GM12891 (cell line): ENCODE measurements around the gene VWA7.

Source experiments
- DNase-seq: peaks from one replicate; pipeline ENCODE4 v3.0.0; 2011; ENCODE audit warnings: low spot score; ENCODE audit not compliant: insufficient read length
- FAIRE-seq: peaks from 2 replicates; lab custom pipeline; 2011; peaks lifted over from hg19 to GRCh38; lab: Jason Lieb, UNC
- PAX5 ChIP-seq: IDR thresholded peaks from 2 replicates; pipeline ENCODE4 v1.6.1; 2011; ENCODE audit warnings: low read length, moderate library complexity, mild to moderate bottlenecking; ENCODE audit not compliant: insufficient read depth, severe bottlenecking
- POLR2A ChIP-seq: IDR thresholded peaks from 2 replicates; pipeline ENCODE4 v1.6.1; 2011; ENCODE audit warnings: low read depth, low read length, control low read depth
- POLR2AphosphoS5 ChIP-seq: IDR thresholded peaks from 2 replicates; pipeline ENCODE4 v1.6.1; 2011; ENCODE audit warnings: low read depth, low read length, control low read depth
- POU2F2 ChIP-seq: IDR thresholded peaks from 2 replicates; pipeline ENCODE4 v1.6.1; 2011; ENCODE audit warnings: low read depth, mild to moderate bottlenecking, control low read depth, low read length, moderate library complexity
- SPI1 ChIP-seq: IDR thresholded peaks from 2 replicates; pipeline ENCODE4 v1.6.1; 2011; ENCODE audit warnings: low read depth, low read length, control low read depth
- TAF1 ChIP-seq: IDR thresholded peaks from 2 replicates; pipeline ENCODE4 v1.6.1; 2011; ENCODE audit warnings: low read depth, low read length, control low read depth

Gene VWA7

DNA sequence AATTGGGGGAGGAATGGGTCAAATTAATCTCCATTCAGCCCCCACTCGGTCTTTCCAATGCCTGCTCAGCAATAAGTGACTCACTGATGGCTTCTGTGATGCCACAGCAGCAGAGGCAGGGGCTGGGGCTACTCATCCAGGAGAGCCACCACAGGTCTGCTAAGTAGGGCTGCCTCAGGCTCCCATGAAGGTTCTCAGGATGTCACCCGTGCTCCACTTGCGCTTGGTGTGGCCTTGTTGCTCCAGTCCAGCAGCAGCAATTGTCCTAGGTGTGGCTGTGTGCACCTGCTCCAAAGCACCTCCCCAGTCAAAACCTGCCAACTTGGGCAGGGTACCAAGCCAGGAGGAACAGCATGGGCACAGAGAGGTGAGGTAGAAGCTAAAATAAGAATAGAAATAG, 55.0 kb downstream of the VWA7 start:
- no peak for TF ChIP-seq TAF1
- no peak for TF ChIP-seq SPI1
- TF ChIP-seq PAX5: no peak
- no peak for TF ChIP-seq POLR2A
- no peak for TF ChIP-seq POLR2AphosphoS5
- no peak for TF ChIP-seq POU2F2
- no peak for DNase-seq
- FAIRE-seq: no peak

DNA sequence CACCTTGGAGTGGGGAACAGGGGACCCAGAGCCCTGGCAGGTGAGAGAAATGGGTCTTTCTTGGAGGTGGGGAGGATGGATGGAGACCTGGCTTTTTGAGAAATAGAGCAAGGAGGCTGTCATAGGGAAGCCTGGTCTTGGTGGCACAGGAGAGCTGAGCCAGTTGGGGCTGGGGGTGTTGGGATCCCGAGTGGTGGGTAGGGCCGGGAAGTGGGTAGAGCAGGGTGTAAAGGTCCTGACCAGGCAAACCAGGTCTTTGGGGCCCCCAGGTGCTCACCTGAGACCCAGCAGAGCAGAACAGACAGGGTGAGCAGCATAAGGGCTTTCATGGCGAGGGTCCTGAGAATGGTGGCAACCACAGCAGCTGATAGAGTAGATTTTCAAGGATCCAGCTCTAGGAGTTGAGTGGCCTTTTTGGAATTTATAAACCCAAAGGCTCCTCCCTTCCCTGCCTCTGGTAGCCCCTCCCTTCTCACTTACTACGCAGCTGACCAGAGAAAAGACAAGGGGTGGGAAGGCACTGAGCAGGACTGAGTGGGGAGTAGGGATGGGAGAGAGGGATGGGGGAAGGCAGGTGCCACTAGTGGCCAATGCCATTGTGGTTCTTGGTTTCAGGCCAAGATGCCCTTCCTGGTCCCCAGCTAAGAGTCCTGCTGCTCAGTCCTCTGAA, 55.6 kb downstream of the VWA7 start, which contains the start of gene LY6G6C:
Gene LY6G6C, minus strand, starts transcription at position 396 of the 670 bp plus-strand sequence. Its CDS starts 67 bp downstream, at position 329.
- TF ChIP-seq POU2F2 (no peak), SPI1 (no peak), POLR2AphosphoS5 (no peak), POLR2A (no peak), PAX5 (no peak), TAF1 (no peak)
- DNase-seq (no peak), FAIRE-seq (no peak)

DNA sequence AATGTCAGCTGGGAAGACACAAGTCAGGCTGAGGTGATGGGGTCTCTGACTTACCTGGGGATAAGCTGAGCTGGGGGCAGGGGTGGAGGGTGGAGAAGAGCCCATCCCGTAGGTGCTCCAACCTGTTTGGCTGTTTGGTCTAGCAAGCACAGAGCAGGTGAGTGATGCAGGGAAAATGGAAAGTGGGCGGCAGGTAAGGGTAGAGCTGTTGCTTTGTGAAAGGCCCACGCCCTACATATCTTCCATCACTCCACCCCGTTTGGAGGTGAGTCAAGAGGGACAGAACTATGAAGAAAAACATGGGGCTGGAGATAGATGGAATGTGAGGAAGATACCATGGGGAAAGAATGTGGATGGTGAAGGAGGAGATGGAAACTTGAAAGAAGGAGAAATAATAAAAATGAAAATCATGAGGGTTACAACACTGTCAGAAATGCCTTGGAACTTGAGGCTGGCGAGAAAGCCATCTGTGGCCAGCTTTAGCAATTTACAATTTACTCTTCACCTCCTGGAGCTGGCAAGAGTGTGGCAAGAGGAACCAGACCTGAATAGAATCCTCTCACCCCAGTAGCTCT, 56.8 kb downstream of the VWA7 start:
- TF ChIP-seq TAF1: no peak
- no peak for FAIRE-seq
- no peak for DNase-seq

DNA sequence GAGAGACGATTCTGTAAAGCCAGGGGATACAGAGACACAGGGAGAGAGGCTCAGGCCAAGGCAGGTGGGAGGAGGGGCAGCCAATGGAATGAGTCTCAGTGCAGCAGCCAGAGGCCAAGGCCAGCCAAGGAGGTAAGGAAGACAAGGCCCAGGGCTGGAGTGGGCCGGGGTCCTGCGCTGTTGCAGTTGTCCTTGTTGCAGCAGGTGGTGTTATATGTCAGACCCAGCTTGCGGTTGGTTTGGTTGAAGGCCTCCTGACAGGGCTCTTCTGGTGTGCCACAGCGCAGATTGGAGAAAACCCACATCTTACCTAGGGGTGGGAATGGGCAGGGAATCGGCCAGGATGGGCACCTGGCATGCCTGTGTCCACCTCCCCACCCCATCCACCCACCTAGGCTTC, 58.1 kb downstream of the VWA7 start:
- no peak for DNase-seq
- no peak for FAIRE-seq
- no peak for TF ChIP-seq SPI1
- TF ChIP-seq TAF1: no peak
- TF ChIP-seq POU2F2: no peak
- TF ChIP-seq POLR2AphosphoS5: no peak
- no peak for TF ChIP-seq PAX5
- no peak for TF ChIP-seq POLR2A

DNA sequence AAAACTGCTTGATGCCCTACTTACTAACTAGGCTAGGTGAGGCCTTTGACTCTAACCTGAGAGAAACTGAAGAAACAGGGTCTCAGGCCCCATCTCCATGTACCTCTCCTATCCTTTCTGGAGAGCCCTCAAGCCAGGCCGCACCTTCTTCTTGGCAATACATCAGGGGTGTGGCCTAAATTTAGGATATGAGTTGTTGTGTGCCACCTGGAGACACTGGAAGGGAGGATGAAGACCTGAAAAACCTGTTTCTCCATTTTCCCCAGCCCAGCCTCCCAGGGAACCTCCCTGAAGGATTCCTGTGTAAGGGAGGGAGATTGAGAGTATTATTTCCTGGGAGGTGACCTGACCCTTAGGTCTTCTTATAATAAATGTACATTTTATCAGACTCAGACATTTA, 58.9 kb downstream of the VWA7 start:
- no peak for DNase-seq
- TF ChIP-seq SPI1 (no peak), TAF1 (no peak), PAX5 (no peak), POLR2AphosphoS5 (no peak)
- FAIRE-seq: no peak

DNA sequence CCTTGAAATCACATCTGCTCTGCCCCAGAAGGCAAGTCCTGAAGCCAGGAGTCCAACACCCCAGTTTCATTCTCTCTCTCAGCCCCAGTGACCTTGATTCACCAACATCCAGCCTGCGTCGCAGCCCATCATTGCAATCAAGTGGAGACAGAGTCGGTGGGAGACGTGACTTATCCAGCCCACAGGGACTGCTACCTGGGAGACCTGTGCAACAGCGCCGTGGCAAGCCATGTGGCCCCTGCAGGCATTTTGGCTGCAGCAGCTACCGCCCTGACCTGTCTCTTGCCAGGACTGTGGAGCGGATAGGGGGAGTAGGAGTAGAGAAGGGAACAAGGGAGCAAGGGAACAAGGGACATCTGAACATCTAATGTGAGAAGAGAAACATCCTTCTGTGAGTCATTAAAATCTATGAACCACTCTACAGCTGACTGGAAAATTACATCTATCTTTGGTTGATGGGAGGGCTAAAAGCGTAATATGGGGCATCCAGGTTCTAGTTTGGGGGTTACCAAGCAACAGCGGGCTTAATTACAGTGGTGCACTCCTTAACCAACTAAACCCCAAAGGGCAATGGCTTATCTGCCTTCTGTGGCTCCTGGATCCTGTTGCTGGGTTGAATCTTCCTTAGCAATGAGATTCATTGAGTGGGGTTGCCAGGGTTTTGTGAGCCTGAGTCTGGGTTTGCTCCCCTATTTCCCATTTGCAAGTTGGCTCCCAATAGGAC, 59.5 kb downstream of the VWA7 start:
- TF ChIP-seq POU2F2 (no peak), TAF1 (no peak), SPI1 (no peak), PAX5 (no peak), POLR2A (no peak), POLR2AphosphoS5 (no peak)

More for the DNA sequence above, 59.5 kb downstream of the VWA7 start:
- no peak for FAIRE-seq
- no peak for DNase-seq
